ENCODE data around the gene THSD4. TPM values are rescaled to one million over a fixed set of nuclear protein-coding genes. Genes with fewer than 3 reads are reported as not detected.

The THSD4 gene
- total RNA-seq, 1 donor from 2014 or later: not detected

DNA sequence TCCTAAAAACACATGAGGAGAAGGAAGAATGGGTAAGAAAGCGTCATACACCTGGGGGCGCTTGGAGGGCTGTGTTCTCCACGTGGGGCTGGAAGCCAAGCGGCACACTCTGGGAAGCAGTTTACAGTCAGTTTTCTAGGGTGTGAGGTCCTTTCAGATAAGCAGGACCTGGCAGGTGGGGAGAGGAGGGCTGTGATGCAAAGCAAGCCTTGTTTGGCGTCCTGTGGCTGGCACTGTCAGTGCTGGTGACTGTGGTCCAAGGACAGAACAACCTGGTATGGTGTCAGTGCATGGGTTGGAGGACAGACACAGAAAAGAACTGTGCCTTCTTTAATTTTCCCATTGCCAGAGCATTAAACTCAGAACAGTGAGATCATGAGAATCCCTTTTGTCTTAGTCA lies 434.4 kb downstream of the THSD4 start:
- no peak overlapping the region for H3K4me3 Mint-ChIP-seq (ENCODE audit: low read depth)

DNA sequence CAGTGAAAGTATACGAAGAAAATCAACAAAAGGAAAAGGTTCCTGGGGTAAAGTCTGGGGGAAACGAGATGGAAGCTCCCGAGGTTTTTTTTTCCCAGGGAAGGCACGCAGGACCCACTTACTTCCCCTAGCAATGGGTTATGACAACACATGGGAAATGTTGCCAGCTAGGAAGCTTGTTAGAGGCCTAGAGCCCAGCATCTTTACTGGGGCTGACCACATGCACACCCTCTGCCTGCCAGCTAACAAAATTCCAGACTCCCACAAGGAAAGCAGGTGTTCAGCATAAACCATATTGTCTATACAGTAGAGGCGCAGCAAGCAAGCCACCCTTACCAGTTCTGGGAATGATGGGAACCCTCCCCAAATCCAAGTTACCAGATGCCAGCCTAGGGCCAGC lies 436.3 kb downstream of the THSD4 start:
- no peaks in the 10 kb centered on the region for H3K4me1 Mint-ChIP-seq (ENCODE audit: low read depth)
- DNase-seq (ENCODE audit: low spot score): no peak
- H3K9me3 Mint-ChIP-seq: no peaks in the 10 kb centered on the region
- no peaks in the 10 kb centered on the region for H3K36me3 Mint-ChIP-seq (ENCODE audit: low read depth)
- H3K27me3 Mint-ChIP-seq (ENCODE audit: low read depth): peaks cover 10% of the 10 kb centered on the region
- H3K27ac Mint-ChIP-seq: no peak overlapping the region
- no peak overlapping the region for H3K4me3 Mint-ChIP-seq (ENCODE audit: low read depth)
- intact Hi-C loops (cut with micrococcal nuclease): no loop called here

More for the DNA sequence above, 434.4 kb downstream of the THSD4 start:
- peaks cover 10% of the 10 kb centered on the region for H3K27me3 Mint-ChIP-seq (ENCODE audit: low read depth)
- H3K4me1 Mint-ChIP-seq (ENCODE audit: low read depth): no peaks in the 10 kb centered on the region
- no peaks in the 10 kb centered on the region for H3K9me3 Mint-ChIP-seq
- intact Hi-C loops (cut with micrococcal nuclease): no loop called here
- no peaks in the 10 kb centered on the region for H3K36me3 Mint-ChIP-seq (ENCODE audit: low read depth)
- no peak for DNase-seq (ENCODE audit: low spot score)
- no peak overlapping the region for H3K27ac Mint-ChIP-seq

DNA sequence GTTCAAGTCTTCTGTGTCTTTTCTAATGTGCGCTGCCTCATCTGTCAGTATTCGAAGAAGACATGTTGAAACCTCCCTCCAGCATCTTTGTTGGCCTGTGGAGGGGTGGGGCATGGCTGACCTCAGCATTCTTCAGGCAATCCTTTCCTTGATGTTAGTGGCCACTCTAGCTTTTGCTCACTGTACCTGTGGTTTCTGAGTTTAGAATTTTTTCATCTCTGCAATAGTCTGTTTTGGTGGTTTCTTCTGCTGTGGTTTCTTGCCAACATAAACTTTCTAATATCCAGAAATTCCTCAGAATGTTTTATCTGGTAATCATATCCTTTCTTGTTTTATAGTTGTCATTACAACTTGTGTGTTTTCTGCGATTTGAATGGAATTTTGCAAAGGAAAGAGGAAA lies 443.8 kb downstream of the THSD4 start:
- intact Hi-C loops (cut with micrococcal nuclease): no loop called here
- DNase-seq (ENCODE audit: low spot score): no peak
- Mint-ChIP-seq H3K4me3 (ENCODE audit: low read depth) (no peak overlapping the region), H3K4me1 (ENCODE audit: low read depth) (no peaks in the 10 kb centered on the region), H3K27ac (no peak overlapping the region), H3K9me3 (no peaks in the 10 kb centered on the region), H3K27me3 (ENCODE audit: low read depth) (peaks cover 3% of the 10 kb centered on the region), H3K36me3 (ENCODE audit: low read depth) (no peaks in the 10 kb centered on the region)

DNA sequence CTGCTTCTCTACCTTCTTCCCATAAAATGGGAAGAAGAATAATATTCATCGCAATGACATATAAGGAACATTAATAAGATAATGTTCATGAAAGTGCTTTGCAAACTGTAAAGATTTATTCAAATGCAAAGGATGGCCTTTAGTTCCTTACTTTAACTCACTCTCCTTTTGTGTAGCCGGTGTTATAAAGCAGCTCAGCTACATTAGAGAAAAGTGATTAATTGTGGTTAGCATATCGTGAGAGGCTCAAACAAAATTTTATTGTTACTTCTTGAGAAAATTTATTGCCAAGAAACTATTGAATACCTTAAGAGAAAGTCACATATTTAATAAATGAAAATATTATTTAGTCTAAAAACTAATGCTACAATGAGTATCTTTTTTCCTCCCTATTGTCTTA lies 444.3 kb downstream of the THSD4 start:
- no peak for DNase-seq (ENCODE audit: low spot score)
- Mint-ChIP-seq H3K27me3 (ENCODE audit: low read depth) (peaks cover 5% of the 10 kb centered on the region), H3K4me3 (ENCODE audit: low read depth) (no peak overlapping the region), H3K27ac (no peak overlapping the region), H3K4me1 (ENCODE audit: low read depth) (no peaks in the 10 kb centered on the region), H3K36me3 (ENCODE audit: low read depth) (no peaks in the 10 kb centered on the region), H3K9me3 (no peaks in the 10 kb centered on the region)
- intact Hi-C loops (cut with micrococcal nuclease): no loop called here

DNA sequence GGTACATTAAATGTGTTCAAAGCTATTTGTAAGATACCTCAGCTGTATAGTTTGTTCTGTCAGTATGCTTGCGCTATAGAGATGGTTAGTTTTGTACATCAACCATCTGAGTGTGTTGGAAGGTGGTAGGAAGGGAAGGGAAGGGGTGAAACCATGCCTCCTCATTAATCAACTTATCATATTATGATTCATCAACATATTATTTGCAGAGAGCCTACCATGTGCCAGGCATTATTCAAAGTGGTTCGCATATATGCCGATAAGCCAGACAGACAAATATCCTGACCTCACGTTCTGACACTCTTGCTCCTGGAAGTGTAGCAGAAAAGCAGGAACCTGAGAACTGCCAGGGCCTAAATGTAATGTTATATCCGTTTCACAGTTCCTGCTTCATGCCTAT lies 447.0 kb downstream of the THSD4 start:
- Mint-ChIP-seq H3K4me3 (ENCODE audit: low read depth) (no peak overlapping the region), H3K4me1 (ENCODE audit: low read depth) (no peaks in the 10 kb centered on the region), H3K27me3 (ENCODE audit: low read depth) (peaks cover 7% of the 10 kb centered on the region), H3K36me3 (ENCODE audit: low read depth) (no peaks in the 10 kb centered on the region), H3K9me3 (no peaks in the 10 kb centered on the region), H3K27ac (no peak overlapping the region)
- DNase-seq (ENCODE audit: low spot score): no peak
- intact Hi-C loops (cut with micrococcal nuclease): no loop called here

DNA sequence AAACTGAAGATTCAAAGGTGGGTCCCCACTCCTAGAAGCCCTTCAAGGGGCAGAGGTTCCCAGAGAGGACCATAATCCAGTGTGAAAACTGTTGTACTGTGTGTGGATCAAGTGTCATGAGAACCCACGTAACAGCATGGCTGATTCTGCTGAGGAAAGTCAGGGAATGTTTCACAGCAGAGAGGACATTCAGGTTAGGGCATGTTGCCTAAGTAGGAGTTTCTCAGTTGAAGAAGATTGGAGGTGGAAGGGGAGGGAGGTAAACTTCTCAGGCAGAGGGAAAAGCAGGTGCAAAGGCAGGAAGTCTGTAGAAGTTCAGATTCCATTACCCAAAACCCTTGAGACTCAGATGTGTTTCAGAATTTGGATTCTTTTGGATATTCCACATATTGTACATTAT lies 448.9 kb downstream of the THSD4 start:
- Mint-ChIP-seq H3K4me3 (ENCODE audit: low read depth) (no peak overlapping the region), H3K36me3 (ENCODE audit: low read depth) (no peaks in the 10 kb centered on the region), H3K27me3 (ENCODE audit: low read depth) (peaks cover 12% of the 10 kb centered on the region), H3K9me3 (no peaks in the 10 kb centered on the region), H3K4me1 (ENCODE audit: low read depth) (no peaks in the 10 kb centered on the region), H3K27ac (no peak overlapping the region)
- intact Hi-C loops (cut with micrococcal nuclease): no loop called here
- DNase-seq (ENCODE audit: low spot score): no peak

DNA sequence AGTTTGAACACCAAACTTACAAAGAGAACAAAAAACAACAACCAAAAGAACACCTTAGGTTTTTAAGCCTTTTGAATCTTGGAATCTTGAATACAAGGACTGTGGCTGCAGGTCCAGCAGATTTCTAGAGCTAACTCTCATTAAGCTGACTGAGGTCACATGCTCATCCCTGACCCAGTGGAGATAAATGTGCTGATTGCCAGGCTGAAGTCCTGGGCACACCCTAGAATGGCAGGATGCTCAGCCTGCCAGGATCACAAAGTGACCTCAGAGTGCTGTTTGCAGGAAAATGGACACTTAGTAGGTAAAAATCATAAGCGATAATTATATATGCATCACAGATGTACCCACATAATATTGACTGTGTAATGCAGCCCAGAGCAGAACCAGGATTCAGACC lies 449.7 kb downstream of the THSD4 start:
- Mint-ChIP-seq H3K27ac (no peak overlapping the region), H3K36me3 (ENCODE audit: low read depth) (no peaks in the 10 kb centered on the region), H3K4me3 (ENCODE audit: low read depth) (no peak overlapping the region), H3K9me3 (no peaks in the 10 kb centered on the region), H3K27me3 (ENCODE audit: low read depth) (peaks cover 12% of the 10 kb centered on the region), H3K4me1 (ENCODE audit: low read depth) (no peaks in the 10 kb centered on the region)
- DNase-seq (ENCODE audit: low spot score): no peak
- intact Hi-C loops (cut with micrococcal nuclease): no loop called here

DNA sequence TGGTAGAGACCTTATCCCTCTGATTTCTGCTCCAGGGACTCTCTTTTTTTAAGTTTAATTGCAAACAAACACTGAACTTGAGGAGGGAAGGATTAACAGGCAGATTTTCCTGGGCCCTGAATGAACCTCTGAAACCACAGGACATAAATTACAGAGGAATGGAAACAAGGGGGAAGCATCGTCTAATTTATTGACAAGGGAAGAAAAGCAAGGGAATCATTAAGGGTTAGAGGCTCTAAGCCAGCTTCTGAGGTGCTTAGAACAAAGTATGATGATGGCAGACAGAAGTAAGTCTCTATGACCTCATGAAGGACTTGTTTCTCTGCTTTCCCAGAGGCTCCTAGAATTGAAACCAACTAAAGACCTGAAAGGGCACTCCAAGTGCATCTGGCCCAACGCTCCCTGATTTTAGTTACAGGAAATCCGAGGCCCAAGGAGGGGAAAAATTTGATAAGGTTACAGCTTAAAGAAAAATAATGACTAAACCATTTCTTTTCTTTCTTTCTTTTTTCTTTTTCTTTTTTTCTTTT lies 450.4 kb downstream of the THSD4 start:
- no peak for DNase-seq (ENCODE audit: low spot score)
- intact Hi-C loops (cut with micrococcal nuclease): no loop called here
- no peaks in the 10 kb centered on the region for H3K36me3 Mint-ChIP-seq (ENCODE audit: low read depth)
- H3K4me3 Mint-ChIP-seq (ENCODE audit: low read depth): no peak overlapping the region
- H3K27me3 Mint-ChIP-seq (ENCODE audit: low read depth): peaks cover 12% of the 10 kb centered on the region
- H3K9me3 Mint-ChIP-seq: no peaks in the 10 kb centered on the region
- no peak overlapping the region for H3K27ac Mint-ChIP-seq
- no peaks in the 10 kb centered on the region for H3K4me1 Mint-ChIP-seq (ENCODE audit: low read depth)

DNA sequence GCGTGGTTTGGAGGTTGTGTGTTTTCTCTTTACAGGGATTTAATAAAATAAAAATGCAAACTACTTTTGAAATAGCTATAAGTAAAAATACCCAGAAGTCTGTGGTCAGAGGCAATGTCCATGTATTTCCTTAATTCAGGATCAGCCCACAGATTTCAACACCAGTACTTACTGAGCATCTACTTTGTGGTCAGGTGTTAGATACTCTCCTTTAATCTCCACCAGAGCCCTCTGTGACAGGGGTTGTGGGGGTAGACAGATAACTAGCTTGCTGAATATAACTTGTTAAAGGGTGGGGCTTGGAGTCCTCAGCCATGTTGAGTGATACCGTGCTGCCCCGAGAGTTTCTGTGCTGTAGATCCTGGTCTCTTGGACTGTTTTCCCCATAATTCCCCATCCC lies 451.0 kb downstream of the THSD4 start:
- peaks cover 12% of the 10 kb centered on the region for H3K27me3 Mint-ChIP-seq (ENCODE audit: low read depth)
- H3K9me3 Mint-ChIP-seq: no peaks in the 10 kb centered on the region
- H3K4me3 Mint-ChIP-seq (ENCODE audit: low read depth): no peak overlapping the region
- H3K4me1 Mint-ChIP-seq (ENCODE audit: low read depth): no peaks in the 10 kb centered on the region
- intact Hi-C loops (cut with micrococcal nuclease): no loop called here
- H3K27ac Mint-ChIP-seq: no peak overlapping the region
- no peaks in the 10 kb centered on the region for H3K36me3 Mint-ChIP-seq (ENCODE audit: low read depth)
- no peak for DNase-seq (ENCODE audit: low spot score)

DNA sequence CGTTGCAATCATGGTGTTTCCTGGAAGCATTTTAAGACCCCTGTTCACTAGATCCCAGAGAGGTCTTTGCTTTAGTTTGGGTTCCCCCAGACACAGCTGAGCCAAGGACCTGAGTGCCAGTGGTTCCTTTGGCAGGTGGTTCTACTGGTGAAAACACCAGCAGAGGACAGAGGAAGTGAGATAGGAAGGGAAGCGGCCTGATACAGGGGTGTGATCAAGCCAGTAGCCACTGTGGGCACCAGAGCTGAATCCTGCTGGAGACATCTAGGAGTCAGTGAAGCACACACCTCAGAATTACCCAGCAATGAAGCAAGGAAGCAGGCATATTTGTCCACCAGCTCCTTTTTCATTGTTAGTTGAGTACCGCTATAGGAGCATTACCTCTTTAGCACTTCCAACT lies 451.9 kb downstream of the THSD4 start:
- intact Hi-C loops (cut with micrococcal nuclease): no loop called here
- H3K36me3 Mint-ChIP-seq (ENCODE audit: low read depth): no peaks in the 10 kb centered on the region
- no peak for DNase-seq (ENCODE audit: low spot score)
- peaks cover 12% of the 10 kb centered on the region for H3K27me3 Mint-ChIP-seq (ENCODE audit: low read depth)
- no peaks in the 10 kb centered on the region for H3K9me3 Mint-ChIP-seq
- no peaks in the 10 kb centered on the region for H3K4me1 Mint-ChIP-seq (ENCODE audit: low read depth)
- H3K4me3 Mint-ChIP-seq (ENCODE audit: low read depth): no peak overlapping the region
- no peak overlapping the region for H3K27ac Mint-ChIP-seq

DNA sequence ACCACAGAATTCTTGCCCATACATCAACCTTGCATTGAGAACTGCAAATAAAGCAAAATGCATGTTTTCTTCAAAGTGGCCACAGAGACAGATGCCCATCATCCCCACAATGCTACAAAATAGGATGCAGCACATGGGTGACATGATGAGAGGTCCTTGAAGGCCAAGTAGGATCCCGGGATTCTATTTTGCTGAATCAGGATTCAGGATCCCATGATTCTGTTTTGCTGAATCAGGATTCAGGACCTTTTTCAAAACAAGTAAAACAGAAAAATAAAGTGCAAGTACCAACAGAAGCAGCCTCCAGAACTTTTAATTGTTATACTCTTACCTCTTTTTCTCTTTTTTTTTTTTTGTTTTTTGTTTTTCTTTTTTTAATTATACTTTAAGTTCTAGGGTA lies 453.0 kb downstream of the THSD4 start:
- Mint-ChIP-seq H3K4me3 (ENCODE audit: low read depth) (no peak overlapping the region), H3K27ac (no peak overlapping the region)

DNA sequence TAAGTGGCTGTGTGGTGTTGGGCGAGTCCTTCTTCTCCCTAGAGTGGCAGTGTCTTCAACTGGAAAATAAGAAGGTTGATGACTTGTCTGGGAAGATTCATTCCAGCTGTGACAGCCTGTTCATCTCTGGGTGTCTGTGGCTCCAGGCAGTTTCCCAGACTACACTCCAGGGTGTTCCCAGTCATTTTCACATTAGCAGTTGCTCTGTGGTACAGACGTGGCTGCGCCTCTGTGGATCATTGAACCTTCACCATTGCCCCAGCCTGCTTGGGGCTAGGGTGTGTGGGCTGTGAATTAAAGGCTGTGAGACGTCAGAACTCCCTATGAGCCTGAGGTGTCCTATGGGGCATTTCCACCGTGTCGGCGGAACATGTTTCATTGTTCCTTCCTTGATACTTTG lies 455.5 kb downstream of the THSD4 start:
- Mint-ChIP-seq H3K27me3 (ENCODE audit: low read depth) (peaks cover 13% of the 10 kb centered on the region), H3K9me3 (no peaks in the 10 kb centered on the region), H3K4me1 (ENCODE audit: low read depth) (no peaks in the 10 kb centered on the region), H3K36me3 (ENCODE audit: low read depth) (no peaks in the 10 kb centered on the region), H3K4me3 (ENCODE audit: low read depth) (no peak overlapping the region), H3K27ac (no peak overlapping the region)
- intact Hi-C loops (cut with micrococcal nuclease): no loop called here
- no peak for DNase-seq (ENCODE audit: low spot score)

More for the DNA sequence above, 453.0 kb downstream of the THSD4 start:
- Mint-ChIP-seq H3K27me3 (ENCODE audit: low read depth) (peaks cover 16% of the 10 kb centered on the region), H3K4me1 (ENCODE audit: low read depth) (no peaks in the 10 kb centered on the region), H3K36me3 (ENCODE audit: low read depth) (no peaks in the 10 kb centered on the region), H3K9me3 (no peaks in the 10 kb centered on the region)
- intact Hi-C loops (cut with micrococcal nuclease): no loop called here
- no peak for DNase-seq (ENCODE audit: low spot score)

DNA sequence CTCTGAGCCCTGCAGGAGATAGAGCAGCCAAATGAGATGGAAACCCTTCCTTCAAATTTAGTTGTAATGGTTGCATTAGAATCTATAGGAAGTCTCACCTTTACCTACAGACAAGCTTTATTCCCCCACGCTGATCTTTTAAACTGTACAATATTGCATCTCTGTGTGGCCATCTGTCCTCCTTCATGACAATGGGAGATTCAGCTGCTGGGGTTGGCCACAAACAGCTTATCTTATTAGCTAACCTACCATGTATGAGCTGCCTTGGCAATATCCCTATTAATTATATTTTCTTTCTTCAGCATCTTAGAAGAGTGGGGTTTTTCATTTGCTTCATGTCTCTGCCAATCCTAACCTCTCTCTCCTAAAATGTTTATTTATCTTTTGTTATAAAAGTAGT lies 456.4 kb downstream of the THSD4 start:
- H3K4me1 Mint-ChIP-seq (ENCODE audit: low read depth): no peaks in the 10 kb centered on the region
- H3K27ac Mint-ChIP-seq: no peak overlapping the region
- peaks cover 16% of the 10 kb centered on the region for H3K27me3 Mint-ChIP-seq (ENCODE audit: low read depth)
- intact Hi-C loops (cut with micrococcal nuclease): no loop called here
- H3K9me3 Mint-ChIP-seq: no peaks in the 10 kb centered on the region
- DNase-seq (ENCODE audit: low spot score): no peak
- H3K36me3 Mint-ChIP-seq (ENCODE audit: low read depth): no peaks in the 10 kb centered on the region
- no peak overlapping the region for H3K4me3 Mint-ChIP-seq (ENCODE audit: low read depth)

DNA sequence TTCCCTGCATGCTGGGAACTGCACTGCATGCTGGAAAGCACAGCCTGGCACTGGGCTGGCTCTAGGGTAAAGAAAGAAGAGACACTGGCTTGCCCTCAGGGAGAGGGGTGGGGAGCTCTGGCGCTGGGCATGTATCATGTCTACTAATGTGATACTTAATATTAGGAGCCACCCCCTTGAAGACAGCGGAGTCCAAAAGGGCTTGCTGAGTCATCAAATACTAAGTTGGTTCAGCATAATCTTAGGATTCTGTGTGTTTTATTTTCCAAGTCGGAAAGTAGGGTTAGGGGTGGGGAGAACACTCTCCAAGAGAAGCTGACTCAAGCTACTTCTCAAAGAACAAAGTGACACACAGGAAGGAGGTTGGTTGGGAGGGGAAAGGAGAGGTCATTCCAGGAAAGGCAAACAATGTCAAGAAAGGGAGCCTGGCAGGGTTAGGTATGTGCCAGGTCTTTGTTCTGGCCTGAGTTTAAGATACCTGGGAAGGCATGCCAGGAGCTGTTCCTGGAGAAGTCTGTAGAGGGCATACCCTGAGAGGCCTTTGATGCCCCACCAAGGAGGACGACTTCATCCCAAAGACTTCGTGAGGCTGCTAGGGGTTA lies 457.3 kb downstream of the THSD4 start:
- no peak overlapping the region for H3K27ac Mint-ChIP-seq
- peaks cover 17% of the 10 kb centered on the region for H3K27me3 Mint-ChIP-seq (ENCODE audit: low read depth)
- no peak for DNase-seq (ENCODE audit: low spot score)
- H3K4me3 Mint-ChIP-seq (ENCODE audit: low read depth): no peak overlapping the region
- no peaks in the 10 kb centered on the region for H3K9me3 Mint-ChIP-seq
- H3K4me1 Mint-ChIP-seq (ENCODE audit: low read depth): no peaks in the 10 kb centered on the region
- H3K36me3 Mint-ChIP-seq (ENCODE audit: low read depth): no peaks in the 10 kb centered on the region
- intact Hi-C loops (cut with micrococcal nuclease): no loop called here
